HG03575 (cell line): ENCODE results near the gene TNFAIP8.

ENCODE experiments used
- ATAC-seq: cut with Tn5 transposase; IDR thresholded peaks from one replicate; pipeline ENCODE4 v1.9.1; 2021; ENCODE audit not compliant: unreplicated experiment, insufficient number of reproducible peaks, low FRiP score; ENCODE audit errors: extremely low read depth

Gene TNFAIP8

GRCh38 chr5:119343052-119343451 lies 12.8 kb upstream of the TNFAIP8 start:
- ATAC-seq = no peak

DNA sequence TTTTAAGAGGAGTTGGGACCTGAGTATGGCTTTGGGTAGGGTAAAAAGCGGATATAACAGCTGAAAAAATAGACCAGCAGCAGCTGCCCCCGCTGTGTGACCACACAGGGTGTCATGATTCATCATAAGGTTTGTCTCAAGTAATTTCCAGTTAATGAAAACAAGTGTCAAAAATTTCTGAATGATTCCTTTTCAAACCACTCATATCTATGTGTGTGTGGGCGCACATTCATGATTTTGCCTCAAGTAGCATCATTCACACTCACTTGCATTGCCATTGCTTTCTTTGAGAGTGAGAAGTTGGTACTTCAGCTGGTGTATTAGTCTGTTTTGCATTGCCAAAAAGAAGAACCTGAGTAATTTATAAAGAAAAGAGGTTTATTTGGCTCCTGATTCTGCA lies 12.1 kb upstream of the TNFAIP8 start:
- no peak for ATAC-seq

DNA sequence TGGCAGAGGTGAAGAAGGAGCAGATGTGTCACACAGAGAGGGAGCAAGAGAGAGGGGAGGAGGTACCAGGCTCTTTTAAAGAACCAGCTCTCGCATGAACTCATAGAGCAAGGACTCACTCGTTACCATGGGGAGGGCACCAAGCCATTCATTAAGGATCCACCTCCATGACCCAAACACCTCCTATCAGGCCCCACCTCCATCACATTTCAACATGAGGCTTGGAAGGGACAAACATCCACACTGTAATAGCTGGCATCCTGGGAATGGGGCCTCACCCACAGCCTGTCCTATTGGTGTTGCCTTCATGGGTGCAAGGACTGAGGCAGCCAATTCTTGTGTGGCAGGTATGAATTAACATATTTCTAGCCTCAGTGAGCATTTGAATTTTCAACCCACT lies 11.6 kb upstream of the TNFAIP8 start:
- no peak for ATAC-seq

DNA sequence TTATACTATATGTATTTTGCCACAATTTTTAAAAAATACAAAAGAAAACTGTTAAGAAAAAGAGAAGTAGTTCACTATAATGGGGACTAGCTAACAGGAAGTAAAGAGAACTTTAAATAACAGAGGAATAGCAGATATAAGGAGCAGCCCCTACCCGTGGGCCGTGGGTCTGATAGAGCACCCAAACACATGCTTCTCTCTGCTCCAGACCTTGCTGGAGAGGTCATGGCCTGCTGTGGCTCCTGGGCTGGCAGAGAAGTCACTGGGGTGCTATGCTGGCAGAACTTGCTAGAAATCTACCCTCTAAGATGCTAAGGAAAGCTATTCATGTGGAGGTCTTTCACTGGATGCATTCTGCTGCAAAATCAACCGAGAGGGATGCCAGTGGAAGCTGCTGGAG lies 10.0 kb upstream of the TNFAIP8 start:
- ATAC-seq = no peak

DNA sequence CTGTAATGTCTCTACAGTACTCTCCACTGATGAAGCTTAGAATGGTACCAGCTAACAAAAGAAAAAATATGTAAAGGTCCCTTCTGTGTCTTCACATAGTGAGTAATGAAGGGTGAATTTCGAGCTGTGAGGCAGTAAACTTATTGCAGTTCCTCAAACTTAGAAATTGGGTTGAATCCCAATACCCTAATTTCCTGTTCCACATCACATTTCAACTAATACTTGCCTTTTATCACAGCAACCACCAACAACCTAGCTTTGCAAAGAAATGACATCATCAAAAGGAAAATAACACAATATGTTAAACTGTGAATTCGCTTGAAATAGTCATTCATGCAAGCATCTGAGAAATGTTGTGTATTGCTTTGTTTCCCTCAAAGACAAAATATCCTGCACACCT lies 9.4 kb upstream of the TNFAIP8 start:
- no peak for ATAC-seq

- ATAC-seq = no peak
Observed at GRCh38 chr5:119347574-119347973, 8.2 kb upstream of the TNFAIP8 start.

- no peak for ATAC-seq
Observed at GRCh38 chr5:119347991-119348390, 7.8 kb upstream of the TNFAIP8 start.

- no peak for ATAC-seq
Observed at GRCh38 chr5:119353213-119353612, 2.6 kb upstream of the TNFAIP8 start.

DNA sequence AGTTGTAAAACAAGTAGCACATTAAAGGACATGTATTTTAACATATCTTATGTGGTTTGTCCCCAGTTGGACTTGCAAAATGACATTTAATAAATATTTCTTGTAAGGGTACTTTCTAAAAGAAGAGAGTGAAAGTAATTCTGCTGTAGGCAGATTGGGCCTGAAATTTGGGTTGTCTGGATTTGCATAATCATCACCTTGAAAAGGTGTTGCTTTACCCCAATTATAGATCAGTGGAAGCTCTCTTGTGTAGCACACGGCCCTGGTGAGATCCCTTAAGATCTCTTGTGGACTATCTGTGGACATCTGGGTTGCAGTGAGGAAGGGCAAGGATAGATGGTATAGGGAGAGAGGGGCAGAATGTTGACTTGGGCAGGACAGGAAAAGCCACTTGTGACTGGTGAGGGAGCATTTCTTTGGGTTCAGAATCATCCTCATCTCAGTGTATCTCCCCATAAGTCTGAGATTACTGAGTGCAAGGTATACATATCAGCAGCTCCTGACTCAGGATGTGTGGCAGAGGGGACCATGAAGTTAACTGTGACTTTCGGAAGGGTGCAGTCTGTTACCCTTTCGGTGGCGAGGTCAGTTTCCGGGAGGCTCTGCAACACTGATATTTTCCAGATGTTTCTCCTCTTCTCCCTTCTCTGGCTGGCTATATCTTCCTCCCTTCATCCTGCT lies 2.0 kb upstream of the TNFAIP8 start:
- peak; percentile 52 for ATAC-seq

- no peak for ATAC-seq
Observed at GRCh38 chr5:119354537-119355243, 1.1 kb upstream of the TNFAIP8 start.

DNA sequence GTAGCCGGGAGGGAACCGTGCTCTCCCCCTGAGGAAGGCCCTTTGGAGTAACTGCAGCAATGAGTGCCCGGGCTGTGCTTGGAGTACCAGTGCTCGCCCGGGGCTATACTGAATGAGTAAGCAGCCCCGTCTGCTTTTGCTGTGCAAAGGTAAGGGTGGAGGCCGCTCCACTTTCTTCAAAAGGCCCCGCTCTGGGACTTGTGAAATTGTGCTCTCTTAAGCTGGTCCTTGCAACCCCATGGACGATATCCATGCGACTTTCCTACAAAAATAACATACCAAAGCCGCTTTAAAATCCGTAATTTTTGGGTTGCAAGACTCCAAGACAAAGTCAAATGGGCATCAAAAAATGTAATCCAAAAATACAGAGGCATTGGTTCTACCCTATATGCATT lies 578 bp upstream of the TNFAIP8 start:
- no peak for ATAC-seq

GRCh38 chr5:119356612-119357188 lies 881 bp downstream of the TNFAIP8 start:
- ATAC-seq = no peak

- no peak for ATAC-seq
Observed at GRCh38 chr5:119357270-119357669, 1.5 kb downstream of the TNFAIP8 start.

GRCh38 chr5:119357808-119358529 lies 2.1 kb downstream of the TNFAIP8 start:
- ATAC-seq = no peak

DNA sequence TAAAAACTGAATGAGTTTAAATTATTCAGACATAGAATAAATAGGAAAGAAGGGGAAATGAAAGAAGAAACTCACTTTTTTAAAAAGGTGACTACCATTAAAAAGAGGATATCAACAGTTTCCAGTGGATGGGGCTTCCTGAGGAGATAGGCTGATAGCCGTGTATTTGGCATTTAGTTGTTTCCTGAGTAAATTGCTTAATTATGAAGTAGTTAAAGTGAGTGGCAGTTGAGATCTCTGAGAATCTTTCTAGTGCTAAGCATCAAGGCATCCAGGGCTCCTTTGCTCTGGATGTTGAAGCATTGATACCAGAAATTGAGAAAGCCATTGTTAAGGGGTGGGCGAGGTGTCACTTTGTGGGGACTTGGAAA lies 2.7 kb downstream of the TNFAIP8 start:
- ATAC-seq = no peak

DNA sequence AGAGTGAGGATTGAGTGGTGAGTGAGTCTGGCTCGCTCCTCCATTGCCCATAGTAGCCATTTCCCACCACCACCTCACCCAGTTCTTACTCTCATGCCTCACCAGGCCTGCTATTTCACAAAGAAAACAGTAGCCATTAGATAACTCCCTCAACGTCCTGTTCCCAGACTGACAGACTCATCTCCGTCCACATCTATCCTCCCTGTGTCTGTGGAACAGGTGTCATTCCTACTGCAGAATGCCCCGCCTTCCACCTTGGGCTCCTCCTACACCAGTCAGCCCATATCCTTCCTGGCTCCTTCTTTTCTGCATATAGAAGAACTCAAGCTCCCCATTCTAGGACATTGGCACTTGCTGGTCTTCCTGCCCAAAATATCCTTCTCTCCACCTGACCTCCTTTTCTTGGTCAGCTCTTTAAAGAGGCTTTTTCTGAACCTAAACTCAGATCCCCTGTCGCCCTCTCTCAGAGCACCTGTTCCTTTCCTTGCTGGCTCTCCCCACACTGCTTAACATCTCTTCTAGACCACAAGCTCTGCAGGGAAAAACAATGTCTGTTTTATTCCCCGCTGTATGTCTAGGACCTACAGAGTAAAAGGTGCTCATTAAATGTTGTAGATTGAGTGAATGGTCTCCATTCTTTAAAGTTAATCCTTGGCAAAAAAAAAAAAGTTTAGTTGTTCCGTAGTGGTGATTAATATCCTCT lies 3.2 kb downstream of the TNFAIP8 start:
- ATAC-seq = no peak

GRCh38 chr5:119359737-119360413 lies 4.1 kb downstream of the TNFAIP8 start:
- ATAC-seq = no peak

DNA sequence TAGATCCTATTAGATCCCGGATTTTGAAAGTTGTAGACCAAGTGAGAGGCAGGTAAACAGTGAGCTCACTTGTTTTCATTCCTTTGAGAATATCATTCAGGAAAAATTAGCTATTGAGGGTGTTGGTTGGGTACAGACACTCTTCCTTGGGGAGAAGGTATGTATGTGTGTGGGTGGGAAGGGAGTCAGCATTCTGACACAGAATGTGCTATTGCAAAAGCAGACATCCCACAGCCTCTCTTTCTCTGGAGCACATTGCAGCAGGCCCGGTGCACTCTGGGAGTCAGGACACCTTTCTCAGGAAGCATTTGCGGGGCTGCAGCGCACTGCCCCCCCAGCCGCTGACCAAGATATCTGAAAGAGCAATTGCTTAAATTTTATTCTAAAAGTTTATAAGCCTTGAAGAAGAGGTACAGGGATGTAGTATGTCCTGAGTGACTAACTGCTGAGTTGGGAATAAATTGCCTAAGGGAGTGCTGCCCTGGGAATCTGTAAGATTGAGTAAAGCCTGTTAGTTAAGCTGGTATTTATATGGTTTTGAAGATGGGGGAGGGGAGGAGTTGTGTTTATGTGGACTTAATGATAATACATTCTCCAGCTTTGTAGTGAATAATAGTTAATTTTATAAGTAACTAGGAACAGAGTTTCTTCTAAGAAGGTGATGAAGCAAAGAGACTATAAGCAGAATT lies 5.2 kb downstream of the TNFAIP8 start:
- no peak for ATAC-seq
